Activated T-cell treated with anti-CD3 and anti-CD28 coated beads, Interleukin-2, amount 50 U/mL, for 72 hours (primary cell): Measurements from ENCODE around the gene SLC2A13. TPM values are rescaled to one million over a fixed set of nuclear protein-coding genes. Genes with fewer than 3 reads are reported as not detected.
"Not testable (repeated sequence)": the region's sequence is repeated elsewhere in the genome, so short reads cannot be mapped to it uniquely, and the experiment has no call there.

Source experiments
- ATAC-seq, 2 donors: fragments of 150-1000 bp; cut with Tn5 transposase; replicated peaks in 1 of 2; 2 replicates each; pipeline ENCODE4 v1.10.0; 2021; ENCODE audit warnings: moderate library complexity in 2 of 2, mild to moderate bottlenecking in 1 of 2
- DNase-seq, 2 donors: peaks; one replicate each; pipeline ENCODE4 v3.0.0; 2021 to 2022; ENCODE audit warnings: mixed read lengths in 1 of 2
- H3K27ac Mint-ChIP-seq: one replicate; pipeline ENCODE4 v1.8.0; 2022; ENCODE audit warnings: mild to moderate bottlenecking, moderate library complexity, mixed read lengths
- H3K27me3 Mint-ChIP-seq: one replicate; pipeline ENCODE4 v1.8.0; 2022; ENCODE audit warnings: low read depth, mixed read lengths
- H3K36me3 Mint-ChIP-seq, 2 donors: one replicate each; pipeline ENCODE4 v1.8.0; 2022; ENCODE audit warnings: mixed read lengths in 2 of 2, mild to moderate bottlenecking in 1 of 2; ENCODE audit not compliant: insufficient read depth in 2 of 2
- H3K4me1 Mint-ChIP-seq: one replicate; pipeline ENCODE4 v1.8.0; 2022; ENCODE audit warnings: low read depth, mixed read lengths
- H3K4me3 Mint-ChIP-seq, 2 donors: one replicate each; pipeline ENCODE4 v1.8.0; 2022; ENCODE audit warnings: mild to moderate bottlenecking in 2 of 2, mixed read lengths in 2 of 2, moderate library complexity in 2 of 2
- H3K9me3 Mint-ChIP-seq, 2 donors: one replicate each; pipeline ENCODE4 v1.8.0; 2022; ENCODE audit warnings: mixed read lengths in 2 of 2
- total RNA-seq, 2 donors: library from RNA; stranded (reverse); gene quantifications; one replicate each; pipeline ENCODE4 v1.2.3, GENCODE V29; 2022

Gene SLC2A13
- total RNA-seq, 2 donors from 2014 or later = 3.0 to 5.8 TPM

- H3K27me3 Mint-ChIP-seq = no peaks in the 10 kb centered on the region
- H3K27ac Mint-ChIP-seq = no peak overlapping the region
- no peaks in the 10 kb centered on the region for H3K4me1 Mint-ChIP-seq
- no peak for DNase-seq
- H3K36me3 Mint-ChIP-seq = no peaks in the 10 kb centered on the region
- H3K9me3 Mint-ChIP-seq = no peaks in the 10 kb centered on the region
- no peak for ATAC-seq
- H3K4me3 Mint-ChIP-seq = no peak overlapping the region
These were observed 326.0 kb downstream of the SLC2A13 start for GRCh38 chr12:39779768-39780340.

GRCh38 chr12:39777465-39777864, 328.4 kb downstream of the SLC2A13 start:
- DNase-seq (no peak), ATAC-seq (no peak)
- no peak overlapping the region for H3K27ac Mint-ChIP-seq
- no peak overlapping the region for H3K4me3 Mint-ChIP-seq
- no peaks in the 10 kb centered on the region for H3K27me3 Mint-ChIP-seq
- no peaks in the 10 kb centered on the region for H3K9me3 Mint-ChIP-seq
- H3K4me1 Mint-ChIP-seq = no peaks in the 10 kb centered on the region
- no peaks in the 10 kb centered on the region for H3K36me3 Mint-ChIP-seq

- Mint-ChIP-seq H3K4me3 (no peak overlapping the region), H3K27ac (no peak overlapping the region), H3K36me3 (no peaks in the 10 kb centered on the region), H3K27me3 (no peaks in the 10 kb centered on the region), H3K9me3 (no peaks in the 10 kb centered on the region), H3K4me1 (no peaks in the 10 kb centered on the region)
- ATAC-seq = no peak
- no peak for DNase-seq
These were observed 332.6 kb downstream of the SLC2A13 start for GRCh38 chr12:39773266-39773665.

- Mint-ChIP-seq H3K27ac (no peak overlapping the region), H3K4me1 (no peaks in the 10 kb centered on the region), H3K36me3 (no peaks in the 10 kb centered on the region), H3K4me3 (no peak overlapping the region), H3K27me3 (no peaks in the 10 kb centered on the region), H3K9me3 (peaks cover 0 to 2% of the 10 kb centered on the region in 2 donors)
- DNase-seq = no peak
- no peak for ATAC-seq
These were observed 333.0 kb downstream of the SLC2A13 start for GRCh38 chr12:39772821-39773259.

GRCh38 chr12:39771456-39771855, 334.4 kb downstream of the SLC2A13 start:
- Mint-ChIP-seq H3K4me3 (no peak overlapping the region), H3K9me3 (peaks cover 0 to 4% of the 10 kb centered on the region in 2 donors), H3K36me3 (no peaks in the 10 kb centered on the region), H3K4me1 (no peaks in the 10 kb centered on the region), H3K27ac (no peak overlapping the region), H3K27me3 (no peaks in the 10 kb centered on the region)
- ATAC-seq (no peak), DNase-seq (no peak)

GRCh38 chr12:39764944-39765560, 340.8 kb downstream of the SLC2A13 start:
- no peak overlapping the region for H3K4me3 Mint-ChIP-seq
- no peaks in the 10 kb centered on the region for H3K27me3 Mint-ChIP-seq

GRCh38 chr12:39763890-39764169, 342.1 kb downstream of the SLC2A13 start:
- ATAC-seq (no peak), DNase-seq (no peak)
- H3K27ac Mint-ChIP-seq = no peak overlapping the region
- H3K4me1 Mint-ChIP-seq = no peaks in the 10 kb centered on the region
- H3K27me3 Mint-ChIP-seq = no peaks in the 10 kb centered on the region
- no peak overlapping the region for H3K4me3 Mint-ChIP-seq
- no peaks in the 10 kb centered on the region for H3K36me3 Mint-ChIP-seq
- peaks cover 0 to 4% of the 10 kb centered on the region in 2 donors for H3K9me3 Mint-ChIP-seq

More at GRCh38 chr12:39764944-39765560, 340.8 kb downstream of the SLC2A13 start:
- ATAC-seq = peak; percentile 43 to 49
- Mint-ChIP-seq H3K9me3 (peaks cover 0 to 4% of the 10 kb centered on the region in 2 donors), H3K36me3 (no peaks in the 10 kb centered on the region), H3K4me1 (no peaks in the 10 kb centered on the region), H3K27ac (no peak overlapping the region)
- DNase-seq = no peak

GRCh38 chr12:39763071-39763889, 342.6 kb downstream of the SLC2A13 start:
- H3K27ac Mint-ChIP-seq = no peak overlapping the region
- no peaks in the 10 kb centered on the region for H3K36me3 Mint-ChIP-seq
- H3K4me3 Mint-ChIP-seq = no peak overlapping the region
- ATAC-seq (no peak), DNase-seq (no peak)
- H3K9me3 Mint-ChIP-seq = peaks cover 0 to 4% of the 10 kb centered on the region in 2 donors
- no peaks in the 10 kb centered on the region for H3K27me3 Mint-ChIP-seq
- no peaks in the 10 kb centered on the region for H3K4me1 Mint-ChIP-seq

- Mint-ChIP-seq H3K36me3 (no peaks in the 10 kb centered on the region), H3K4me3 (no peak overlapping the region), H3K27me3 (no peaks in the 10 kb centered on the region), H3K9me3 (peaks cover 0 to 2% of the 10 kb centered on the region in 2 donors), H3K27ac (no peak overlapping the region), H3K4me1 (no peaks in the 10 kb centered on the region)
- DNase-seq (no peak), ATAC-seq (no peak)
These were observed 350.4 kb downstream of the SLC2A13 start for GRCh38 chr12:39755478-39755877.

GRCh38 chr12:39752482-39753137, 353.3 kb downstream of the SLC2A13 start:
- Mint-ChIP-seq H3K27me3 (no peaks in the 10 kb centered on the region), H3K4me1 (no peaks in the 10 kb centered on the region), H3K9me3 (peaks cover 2 to 5% of the 10 kb centered on the region in 2 donors), H3K27ac (no peak overlapping the region), H3K4me3 (no peak overlapping the region), H3K36me3 (peaks cover 3 to 4% of the 10 kb centered on the region in 2 donors)
- no peak for ATAC-seq
- DNase-seq = no peak

- H3K27ac Mint-ChIP-seq, ATAC-seq, H3K4me1 Mint-ChIP-seq, H3K4me3 Mint-ChIP-seq, DNase-seq, H3K27me3 Mint-ChIP-seq: not testable (repeated sequence)
- Mint-ChIP-seq H3K36me3 (peaks cover 10 to 11% of the 10 kb centered on the region in 2 donors), H3K9me3 (peaks cover 10 to 12% of the 10 kb centered on the region in 2 donors)
These were observed 359.7 kb downstream of the SLC2A13 start for GRCh38 chr12:39746151-39746550.

- H3K36me3 Mint-ChIP-seq = peaks cover 8 to 9% of the 10 kb centered on the region in 2 donors
- H3K4me3 Mint-ChIP-seq = no peak overlapping the region
- DNase-seq (no peak), ATAC-seq (no peak)
- no peak overlapping the region for H3K27ac Mint-ChIP-seq
- H3K9me3 Mint-ChIP-seq = peaks cover 7 to 12% of the 10 kb centered on the region in 2 donors
- no peaks in the 10 kb centered on the region for H3K4me1 Mint-ChIP-seq
- H3K27me3 Mint-ChIP-seq = no peaks in the 10 kb centered on the region
These were observed 362.2 kb downstream of the SLC2A13 start for GRCh38 chr12:39743655-39744054.

GRCh38 chr12:39736406-39736805, 369.5 kb downstream of the SLC2A13 start:
- peaks cover 7% of the 10 kb centered on the region in 2 donors for H3K9me3 Mint-ChIP-seq
- peaks cover 6 to 9% of the 10 kb centered on the region in 2 donors for H3K36me3 Mint-ChIP-seq
- no peak for ATAC-seq
- no peaks in the 10 kb centered on the region for H3K4me1 Mint-ChIP-seq
- no peaks in the 10 kb centered on the region for H3K27me3 Mint-ChIP-seq
- DNase-seq = no peak
- no peak overlapping the region for H3K4me3 Mint-ChIP-seq
- no peak overlapping the region for H3K27ac Mint-ChIP-seq
